ENCODE measurements around the gene SETD6.

Gene SETD6

DNA sequence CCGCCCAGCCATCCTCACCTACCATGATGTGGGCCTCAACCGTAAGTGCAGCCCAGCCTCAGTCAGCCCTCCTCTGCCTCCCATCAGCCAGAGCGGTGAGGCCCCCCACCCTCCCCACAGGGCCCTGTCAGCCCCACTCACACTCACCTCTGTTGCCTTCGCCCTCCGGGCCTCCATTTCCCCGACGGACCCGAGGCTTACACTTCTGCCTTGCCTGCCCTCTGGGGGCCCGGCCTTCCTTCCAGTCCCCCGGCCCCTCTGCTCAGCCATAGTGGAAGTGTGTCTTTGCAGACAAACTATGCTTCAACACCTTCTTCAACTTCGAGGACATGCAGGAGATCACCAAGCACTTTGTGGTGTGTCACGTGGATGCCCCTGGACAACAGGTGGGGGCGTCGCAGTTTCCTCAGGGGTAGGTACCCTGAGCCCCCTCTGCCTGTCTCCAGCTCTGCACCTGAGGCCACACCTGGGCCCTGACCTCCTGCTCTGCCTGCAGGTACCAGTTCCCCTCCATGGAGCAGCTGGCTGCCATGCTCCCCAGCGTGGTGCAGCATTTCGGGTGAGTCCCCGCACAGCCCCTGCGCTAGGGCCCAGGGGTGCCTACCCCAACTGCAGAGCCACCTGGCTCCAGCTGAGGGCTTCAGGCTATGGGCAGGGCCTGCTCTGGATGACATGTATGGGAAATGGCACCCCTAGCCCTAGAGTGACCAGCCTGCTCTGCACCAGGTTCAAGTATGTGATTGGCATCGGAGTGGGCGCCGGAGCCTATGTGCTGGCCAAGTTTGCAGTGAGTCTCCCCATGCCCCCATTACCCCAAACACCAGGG, 11.2 kb upstream of the SETD6 start:
- no peak overlapping the region for H3K27ac ChIP-seq (ENCODE audit: low read depth, low read length)
- H3K9ac ChIP-seq (ENCODE audit: low read length), result no peak overlapping the region
- H3K4me1 ChIP-seq (ENCODE audit: control insufficient read depth, insufficient read depth, low read length), result peaks cover 5% of the 10 kb centered on the region
- H3K36me3 ChIP-seq (ENCODE audit: control insufficient read depth, insufficient read depth, low read length), result no peaks in the 10 kb centered on the region
- no peak overlapping the region for H3K4me3 ChIP-seq (ENCODE audit: low read length)
- H3K27me3 ChIP-seq (ENCODE audit: control insufficient read depth, insufficient read depth, low read length), result peaks cover 27% of the 10 kb centered on the region

DNA sequence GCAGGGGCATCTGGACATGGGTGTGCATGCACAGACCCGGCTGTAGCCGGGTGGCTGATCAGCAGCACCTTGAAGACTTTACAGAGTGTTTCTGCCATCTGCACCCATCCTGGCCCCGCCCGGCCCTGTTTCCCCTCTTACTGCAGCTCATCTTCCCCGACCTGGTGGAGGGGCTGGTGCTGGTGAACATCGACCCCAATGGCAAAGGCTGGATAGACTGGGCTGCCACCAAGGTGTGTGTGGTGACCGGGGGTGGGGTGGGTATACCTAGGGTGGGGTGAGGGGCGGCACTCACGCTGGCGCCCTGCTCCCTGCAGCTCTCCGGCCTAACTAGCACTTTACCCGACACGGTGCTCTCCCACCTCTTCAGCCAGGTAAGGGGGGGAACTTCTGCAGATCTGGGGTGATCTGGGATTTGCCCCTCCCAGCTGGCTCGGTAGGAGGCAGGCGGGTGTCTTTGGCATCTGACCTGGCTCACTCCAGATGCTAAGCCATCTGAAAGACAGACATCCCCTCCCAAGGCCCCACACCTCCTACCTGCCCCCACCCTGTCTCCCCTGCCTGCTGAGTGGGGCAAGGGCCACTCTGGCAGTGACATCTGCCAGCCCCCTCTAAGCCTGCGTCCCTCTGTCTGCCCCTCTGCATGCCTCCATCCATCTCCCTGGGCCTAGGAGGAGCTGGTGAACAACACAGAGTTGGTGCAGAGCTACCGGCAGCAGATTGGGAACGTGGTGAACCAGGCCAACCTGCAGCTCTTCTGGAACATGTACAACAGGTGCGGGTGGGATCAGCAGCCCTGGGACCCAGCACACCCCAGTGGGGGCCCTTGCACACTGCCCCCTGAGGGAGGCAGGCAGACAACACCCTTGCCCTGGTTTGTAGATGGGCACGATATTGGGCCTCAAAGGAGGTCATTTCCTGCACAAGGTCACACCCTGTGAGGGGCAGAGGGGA, 8.8 kb upstream of the SETD6 start:
- Histone ChIP-seq H3K9ac (ENCODE audit: low read length) (no peak overlapping the region), H3K4me1 (ENCODE audit: control insufficient read depth, insufficient read depth, low read length) (no peaks in the 10 kb centered on the region), H3K36me3 (ENCODE audit: control insufficient read depth, insufficient read depth, low read length) (no peaks in the 10 kb centered on the region), H3K27ac (ENCODE audit: low read depth, low read length) (no peak overlapping the region), H3K4me3 (ENCODE audit: low read length) (no peak overlapping the region), H3K27me3 (ENCODE audit: control insufficient read depth, insufficient read depth, low read length) (peaks cover 11% of the 10 kb centered on the region)

GRCh38 chr16:58507195-58507962, 7.9 kb upstream of the SETD6 start:
- Histone ChIP-seq H3K27me3 (ENCODE audit: control insufficient read depth, insufficient read depth, low read length) (peaks cover 2% of the 10 kb centered on the region), H3K4me1 (ENCODE audit: control insufficient read depth, insufficient read depth, low read length) (no peaks in the 10 kb centered on the region), H3K36me3 (ENCODE audit: control insufficient read depth, insufficient read depth, low read length) (no peaks in the 10 kb centered on the region), H3K9ac (ENCODE audit: low read length) (no peak overlapping the region), H3K27ac (ENCODE audit: low read depth, low read length) (no peak overlapping the region), H3K4me3 (ENCODE audit: low read length) (no peak overlapping the region)

GRCh38 chr16:58507963-58508670, 7.2 kb upstream of the SETD6 start:
- Histone ChIP-seq H3K27ac (ENCODE audit: low read depth, low read length) (no peak overlapping the region), H3K27me3 (ENCODE audit: control insufficient read depth, insufficient read depth, low read length) (no peaks in the 10 kb centered on the region), H3K9ac (ENCODE audit: low read length) (no peak overlapping the region), H3K36me3 (ENCODE audit: control insufficient read depth, insufficient read depth, low read length) (no peaks in the 10 kb centered on the region), H3K4me1 (ENCODE audit: control insufficient read depth, insufficient read depth, low read length) (no peaks in the 10 kb centered on the region), H3K4me3 (ENCODE audit: low read length) (no peak overlapping the region)

GRCh38 chr16:58508671-58509251, 6.6 kb upstream of the SETD6 start:
- no peaks in the 10 kb centered on the region for H3K27me3 ChIP-seq (ENCODE audit: control insufficient read depth, insufficient read depth, low read length)
- H3K36me3 ChIP-seq (ENCODE audit: control insufficient read depth, insufficient read depth, low read length), result no peaks in the 10 kb centered on the region
- H3K4me1 ChIP-seq (ENCODE audit: control insufficient read depth, insufficient read depth, low read length), result no peaks in the 10 kb centered on the region
- no peak overlapping the region for H3K4me3 ChIP-seq (ENCODE audit: low read length)
- H3K9ac ChIP-seq (ENCODE audit: low read length), result no peak overlapping the region
- H3K27ac ChIP-seq (ENCODE audit: low read depth, low read length), result no peak overlapping the region

GRCh38 chr16:58509256-58510096, 5.8 kb upstream of the SETD6 start:
- H3K9ac ChIP-seq (ENCODE audit: low read length), result no peak overlapping the region
- no peak overlapping the region for H3K27ac ChIP-seq (ENCODE audit: low read depth, low read length)
- H3K4me3 ChIP-seq (ENCODE audit: low read length), result no peak overlapping the region
- no peaks in the 10 kb centered on the region for H3K4me1 ChIP-seq (ENCODE audit: control insufficient read depth, insufficient read depth, low read length)
- H3K27me3 ChIP-seq (ENCODE audit: control insufficient read depth, insufficient read depth, low read length), result no peaks in the 10 kb centered on the region
- no peaks in the 10 kb centered on the region for H3K36me3 ChIP-seq (ENCODE audit: control insufficient read depth, insufficient read depth, low read length)

- Histone ChIP-seq H3K27ac (ENCODE audit: low read depth, low read length) (no peak overlapping the region), H3K4me1 (ENCODE audit: control insufficient read depth, insufficient read depth, low read length) (no peaks in the 10 kb centered on the region), H3K4me3 (ENCODE audit: low read length) (no peak overlapping the region), H3K27me3 (ENCODE audit: control insufficient read depth, insufficient read depth, low read length) (no peaks in the 10 kb centered on the region), H3K9ac (ENCODE audit: low read length) (no peak overlapping the region), H3K36me3 (ENCODE audit: control insufficient read depth, insufficient read depth, low read length) (no peaks in the 10 kb centered on the region)
These were observed 5.1 kb upstream of the SETD6 start for GRCh38 chr16:58510097-58510775.

DNA sequence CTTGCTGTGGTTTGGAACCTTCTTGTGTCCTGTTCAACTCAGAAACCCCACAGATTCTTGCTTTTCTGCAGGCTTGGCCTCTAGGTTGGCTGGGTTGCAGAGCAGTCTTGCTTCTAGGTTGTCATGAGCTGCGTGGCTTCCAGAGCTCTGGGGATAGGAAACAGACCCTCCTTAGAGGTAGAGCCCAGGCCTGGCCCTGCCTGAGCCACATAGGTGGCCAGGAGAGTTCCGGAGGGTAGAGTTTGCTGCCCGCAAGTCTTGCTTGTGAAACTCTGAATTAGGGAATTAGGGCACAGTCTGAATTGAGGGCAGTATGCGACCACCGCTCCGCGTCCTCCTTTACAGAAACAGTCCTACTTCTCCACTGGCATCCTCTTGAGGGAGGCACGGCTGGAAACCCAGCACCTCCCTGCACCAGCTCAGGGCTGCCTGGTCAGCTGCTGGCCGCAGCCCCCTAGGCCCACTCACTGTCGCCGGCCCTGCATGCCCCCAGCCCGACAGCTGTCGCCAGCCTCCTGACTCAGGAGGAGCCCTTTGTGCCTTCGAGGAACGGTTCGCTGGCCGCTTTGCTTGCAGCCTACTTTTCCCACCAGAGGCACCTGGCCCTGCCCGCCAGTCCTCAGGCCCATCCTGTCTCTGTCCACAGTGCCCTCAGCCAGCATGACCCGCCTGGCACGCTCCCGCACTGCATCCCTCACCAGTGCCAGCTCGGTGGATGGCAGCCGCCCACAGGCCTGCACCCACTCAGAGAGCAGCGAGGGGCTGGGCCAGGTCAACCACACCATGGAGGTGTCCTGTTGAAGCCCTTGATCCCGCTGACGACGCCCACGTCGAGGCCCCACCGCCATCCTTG, 4.3 kb upstream of the SETD6 start:
- no peak overlapping the region for H3K4me3 ChIP-seq (ENCODE audit: low read length)
- no peak overlapping the region for H3K27ac ChIP-seq (ENCODE audit: low read depth, low read length)
- H3K36me3 ChIP-seq (ENCODE audit: control insufficient read depth, insufficient read depth, low read length), result no peaks in the 10 kb centered on the region
- H3K9ac ChIP-seq (ENCODE audit: low read length), result no peak overlapping the region
- no peaks in the 10 kb centered on the region for H3K4me1 ChIP-seq (ENCODE audit: control insufficient read depth, insufficient read depth, low read length)
- no peaks in the 10 kb centered on the region for H3K27me3 ChIP-seq (ENCODE audit: control insufficient read depth, insufficient read depth, low read length)

DNA sequence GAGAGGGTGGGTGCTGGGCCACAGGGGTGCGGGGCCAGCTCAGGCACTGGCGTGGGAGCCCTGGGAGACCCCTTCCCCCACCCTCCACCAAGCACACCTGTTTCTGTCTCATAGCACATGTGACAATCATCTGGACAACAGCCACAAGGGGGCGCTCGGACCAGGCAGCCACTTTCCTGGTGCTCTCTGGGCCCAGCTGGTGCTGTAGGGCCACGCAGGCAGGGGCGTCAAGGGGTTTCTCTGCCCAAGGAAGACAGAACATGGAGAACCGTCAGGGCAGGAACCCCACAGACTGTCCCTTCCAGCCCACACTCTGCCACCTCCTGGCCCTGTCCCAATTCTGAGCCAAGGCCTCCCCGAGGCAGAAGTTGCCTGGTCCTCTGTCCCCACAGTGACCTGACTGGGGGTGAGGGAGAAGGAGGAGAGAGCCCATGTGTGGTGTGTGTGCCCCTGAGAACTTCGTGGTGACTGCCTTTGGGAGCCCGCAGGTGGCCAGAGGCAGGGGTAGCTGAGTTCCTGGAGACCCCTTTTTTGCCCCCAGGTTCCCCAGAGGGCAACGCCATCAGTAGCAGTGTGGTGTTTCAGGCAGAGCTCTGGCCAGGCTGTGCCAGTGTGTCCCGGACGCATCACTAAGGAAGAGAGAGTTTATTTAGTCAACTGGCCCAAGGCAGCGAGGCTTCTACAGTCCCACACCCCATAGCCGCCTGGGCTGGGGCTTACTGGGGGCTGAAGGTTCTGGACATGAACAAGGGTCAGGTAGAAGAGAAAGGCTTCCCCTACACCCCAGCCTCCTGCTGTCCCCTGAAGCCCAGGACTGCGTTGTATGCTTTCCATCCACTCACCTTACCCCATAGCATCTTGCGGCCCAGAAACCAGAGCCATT, 3.1 kb upstream of the SETD6 start:
- Histone ChIP-seq H3K27me3 (ENCODE audit: control insufficient read depth, insufficient read depth, low read length) (no peaks in the 10 kb centered on the region), H3K4me3 (ENCODE audit: low read length) (no peak overlapping the region), H3K9ac (ENCODE audit: low read length) (no peak overlapping the region), H3K4me1 (ENCODE audit: control insufficient read depth, insufficient read depth, low read length) (peaks cover 3% of the 10 kb centered on the region), H3K36me3 (ENCODE audit: control insufficient read depth, insufficient read depth, low read length) (no peaks in the 10 kb centered on the region), H3K27ac (ENCODE audit: low read depth, low read length) (no peak overlapping the region)
